SK-N-SH (cell line): ENCODE data around the gene SLC7A14.

Experiments
- CTCF ChIP-seq: fragments of 200-600 bp; sonication (generic); IDR thresholded peaks from 2 replicates; pipeline ENCODE4 v1.6.1; 2017; ENCODE audit warnings: antibody characterized with exemption, mild to moderate bottlenecking, moderate library complexity
- EP300 ChIP-seq, 2 experiments: IDR thresholded peaks; 2 replicates each; pipeline versions ENCODE4 v1.4.0 to v1.6.1; 2012; ENCODE audit warnings: borderline replicate concordance in 1 of 2, low read depth in 1 of 2, low read length in 1 of 2
- FOXJ3 ChIP-seq: sonication (generic); formaldehyde crosslinking; IDR thresholded peaks from 2 replicates; pipeline ENCODE4 v1.5.1; 2020; ENCODE audit warnings: mild to moderate bottlenecking, missing genetic modification reagents
- JUND ChIP-seq: IDR thresholded peaks from 2 replicates; pipeline ENCODE4 v1.4.0; 2012
- MXI1 ChIP-seq: IDR thresholded peaks from 2 replicates; pipeline ENCODE4 v1.6.1; 2012; ENCODE audit warnings: mild to moderate bottlenecking, low read depth, low read length, improper control_type of control experiment
- POLR2AphosphoS5 ChIP-seq: IDR thresholded peaks from 2 replicates; pipeline ENCODE4 v1.6.1; 2012; ENCODE audit warnings: low read depth, low read length
- RAD21 ChIP-seq: IDR thresholded peaks from 2 replicates; pipeline ENCODE4 v1.6.1; 2012; ENCODE audit warnings: mild to moderate bottlenecking, low read length
- TCF12 ChIP-seq: IDR thresholded peaks from 2 replicates; pipeline ENCODE4 v1.4.0; 2012
- YY1 ChIP-seq: IDR thresholded peaks from 2 replicates; pipeline ENCODE4 v1.4.0; 2012; ENCODE audit warnings: low read depth, mild to moderate bottlenecking
- TF ChIP-seq, protein P1 (sequence below): IDR thresholded peaks from 2 replicates; pipeline ENCODE4 v1.6.1; 2012; ENCODE audit warnings: mild to moderate bottlenecking, low read depth, low read length, moderate library complexity
- TF ChIP-seq, protein P2 (sequence below): IDR thresholded peaks from 2 replicates; pipeline ENCODE4 v1.4.0; 2012; ENCODE audit warnings: low read depth
- TF ChIP-seq, protein P3 (sequence below): IDR thresholded peaks from 2 replicates; pipeline ENCODE4; 2012
- TF ChIP-seq, protein P4 (sequence below): IDR thresholded peaks from 2 replicates; pipeline ENCODE4 v1.4.0; 2012; ENCODE audit warnings: low read depth, borderline replicate concordance

GRCh38 chr3:170448584-170448983 is 137.3 kb downstream of the SLC7A14 start:
- TF ChIP-seq, protein P1, sequence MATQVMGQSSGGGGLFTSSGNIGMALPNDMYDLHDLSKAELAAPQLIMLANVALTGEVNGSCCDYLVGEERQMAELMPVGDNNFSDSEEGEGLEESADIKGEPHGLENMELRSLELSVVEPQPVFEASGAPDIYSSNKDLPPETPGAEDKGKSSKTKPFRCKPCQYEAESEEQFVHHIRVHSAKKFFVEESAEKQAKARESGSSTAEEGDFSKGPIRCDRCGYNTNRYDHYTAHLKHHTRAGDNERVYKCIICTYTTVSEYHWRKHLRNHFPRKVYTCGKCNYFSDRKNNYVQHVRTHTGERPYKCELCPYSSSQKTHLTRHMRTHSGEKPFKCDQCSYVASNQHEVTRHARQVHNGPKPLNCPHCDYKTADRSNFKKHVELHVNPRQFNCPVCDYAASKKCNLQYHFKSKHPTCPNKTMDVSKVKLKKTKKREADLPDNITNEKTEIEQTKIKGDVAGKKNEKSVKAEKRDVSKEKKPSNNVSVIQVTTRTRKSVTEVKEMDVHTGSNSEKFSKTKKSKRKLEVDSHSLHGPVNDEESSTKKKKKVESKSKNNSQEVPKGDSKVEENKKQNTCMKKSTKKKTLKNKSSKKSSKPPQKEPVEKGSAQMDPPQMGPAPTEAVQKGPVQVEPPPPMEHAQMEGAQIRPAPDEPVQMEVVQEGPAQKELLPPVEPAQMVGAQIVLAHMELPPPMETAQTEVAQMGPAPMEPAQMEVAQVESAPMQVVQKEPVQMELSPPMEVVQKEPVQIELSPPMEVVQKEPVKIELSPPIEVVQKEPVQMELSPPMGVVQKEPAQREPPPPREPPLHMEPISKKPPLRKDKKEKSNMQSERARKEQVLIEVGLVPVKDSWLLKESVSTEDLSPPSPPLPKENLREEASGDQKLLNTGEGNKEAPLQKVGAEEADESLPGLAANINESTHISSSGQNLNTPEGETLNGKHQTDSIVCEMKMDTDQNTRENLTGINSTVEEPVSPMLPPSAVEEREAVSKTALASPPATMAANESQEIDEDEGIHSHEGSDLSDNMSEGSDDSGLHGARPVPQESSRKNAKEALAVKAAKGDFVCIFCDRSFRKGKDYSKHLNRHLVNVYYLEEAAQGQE, result no peak
- TF ChIP-seq EP300 (IDR thresholded peaks at IDR 0.05; ENCODE audit: borderline replicate concordance in 1 of 2, low read depth in 1 of 2, low read length in 1 of 2), result no peak
- no peak for TF ChIP-seq CTCF
- TF ChIP-seq, protein P2, sequence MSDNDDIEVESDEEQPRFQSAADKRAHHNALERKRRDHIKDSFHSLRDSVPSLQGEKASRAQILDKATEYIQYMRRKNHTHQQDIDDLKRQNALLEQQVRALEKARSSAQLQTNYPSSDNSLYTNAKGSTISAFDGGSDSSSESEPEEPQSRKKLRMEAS, result no peak
- no peak for TF ChIP-seq RAD21
- no peak for TF ChIP-seq POLR2AphosphoS5
- TF ChIP-seq FOXJ3 (CRISPR knock-in tag), result no peak
- no peak for TF ChIP-seq JUND
- no peak for TF ChIP-seq YY1
- TF ChIP-seq MXI1, result no peak
- TF ChIP-seq, protein P3, sequence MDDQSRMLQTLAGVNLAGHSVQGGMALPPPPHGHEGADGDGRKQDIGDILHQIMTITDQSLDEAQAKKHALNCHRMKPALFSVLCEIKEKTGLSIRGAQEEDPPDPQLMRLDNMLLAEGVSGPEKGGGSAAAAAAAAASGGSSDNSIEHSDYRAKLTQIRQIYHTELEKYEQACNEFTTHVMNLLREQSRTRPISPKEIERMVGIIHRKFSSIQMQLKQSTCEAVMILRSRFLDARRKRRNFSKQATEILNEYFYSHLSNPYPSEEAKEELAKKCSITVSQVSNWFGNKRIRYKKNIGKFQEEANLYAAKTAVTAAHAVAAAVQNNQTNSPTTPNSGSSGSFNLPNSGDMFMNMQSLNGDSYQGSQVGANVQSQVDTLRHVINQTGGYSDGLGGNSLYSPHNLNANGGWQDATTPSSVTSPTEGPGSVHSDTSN, result no peak
- TF ChIP-seq, protein P4, sequence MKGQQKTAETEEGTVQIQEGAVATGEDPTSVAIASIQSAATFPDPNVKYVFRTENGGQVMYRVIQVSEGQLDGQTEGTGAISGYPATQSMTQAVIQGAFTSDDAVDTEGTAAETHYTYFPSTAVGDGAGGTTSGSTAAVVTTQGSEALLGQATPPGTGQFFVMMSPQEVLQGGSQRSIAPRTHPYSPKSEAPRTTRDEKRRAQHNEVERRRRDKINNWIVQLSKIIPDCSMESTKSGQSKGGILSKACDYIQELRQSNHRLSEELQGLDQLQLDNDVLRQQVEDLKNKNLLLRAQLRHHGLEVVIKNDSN, result no peak
- TF ChIP-seq TCF12, result no peak
